ENCODE data around the gene PRKG1.

PRKG1 gene

DNA sequence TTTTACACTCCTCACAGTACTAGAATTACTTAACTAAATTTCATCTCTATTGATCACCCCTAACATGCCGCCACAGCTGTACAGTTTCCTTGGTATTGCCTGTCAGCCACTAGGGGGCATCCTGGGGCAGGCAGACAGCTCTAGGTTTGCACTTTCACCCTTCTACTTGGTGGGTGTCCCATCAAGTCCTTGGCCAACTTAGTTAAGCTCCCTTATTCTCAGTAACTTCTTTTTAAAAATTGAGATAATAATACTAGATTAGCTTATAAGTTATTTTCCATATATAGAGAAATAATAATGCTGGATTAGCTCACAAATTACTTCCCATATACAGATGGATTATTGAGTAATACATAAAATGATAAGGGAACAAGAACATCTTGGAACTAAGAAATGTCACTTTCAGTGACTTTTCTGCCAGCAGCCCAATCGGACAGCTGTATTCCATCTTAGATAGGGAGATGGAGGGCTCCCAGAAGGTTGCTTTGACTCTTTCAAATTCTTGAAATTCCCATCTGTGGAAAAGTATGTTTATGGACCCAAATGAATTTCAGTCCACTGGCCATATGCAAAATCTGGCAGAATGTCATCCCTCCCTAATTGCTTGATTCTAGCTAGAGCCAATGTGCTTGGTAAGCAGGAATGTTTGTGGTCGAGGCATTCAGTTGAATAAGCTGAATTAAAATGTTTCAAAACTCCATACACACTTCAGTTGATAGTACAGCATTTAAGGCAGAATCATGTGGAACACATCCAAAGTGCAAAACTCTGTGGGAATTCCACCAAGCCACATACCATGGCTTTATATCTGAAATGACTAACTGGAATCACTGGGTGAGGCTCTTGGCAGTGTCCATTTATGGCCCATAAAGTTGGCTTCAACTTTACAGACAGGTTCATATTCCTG, 315.4 kb downstream of the PRKG1 start:
- DNase-seq: no peak

DNA sequence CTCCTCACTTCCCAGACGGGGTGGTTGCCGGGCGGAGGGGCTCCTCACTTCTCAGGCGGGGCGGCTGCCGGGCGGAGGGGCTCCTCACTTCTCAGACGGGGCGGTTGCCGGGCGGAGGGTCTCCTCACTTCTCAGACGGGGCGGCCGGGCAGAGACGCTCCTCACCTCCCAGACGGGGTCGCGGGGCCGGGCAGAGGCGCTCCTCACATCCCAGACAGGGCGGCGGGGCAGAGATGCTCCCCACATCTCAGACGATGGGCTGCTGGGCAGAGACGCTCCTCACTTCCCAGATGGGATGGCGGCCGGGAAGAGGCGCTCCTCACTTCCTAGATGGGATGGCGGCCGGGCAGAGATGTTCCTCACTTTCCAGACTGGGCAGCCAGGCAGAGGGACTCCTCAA, 318.7 kb downstream of the PRKG1 start:
- peak; percentile 9 for DNase-seq

DNA sequence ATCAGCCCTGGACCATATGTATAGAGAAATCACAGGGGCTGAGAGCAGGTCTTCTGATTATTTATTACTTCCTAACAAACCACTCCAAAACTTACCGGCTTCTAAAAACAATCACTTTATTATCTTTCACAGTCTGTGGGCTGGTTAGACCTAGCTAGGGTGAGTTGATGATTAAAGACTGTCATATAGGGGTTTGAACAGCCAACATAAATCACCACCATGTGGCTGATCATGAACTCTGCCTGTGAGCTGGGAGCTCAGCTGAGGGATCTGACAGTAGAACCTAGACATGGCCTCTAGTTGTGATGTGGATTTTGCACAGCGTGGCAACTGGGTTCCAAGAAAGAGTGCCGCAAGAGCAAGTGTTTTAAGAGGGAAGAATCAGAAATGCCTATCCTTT, 319.8 kb downstream of the PRKG1 start:
- no peak for DNase-seq

DNA sequence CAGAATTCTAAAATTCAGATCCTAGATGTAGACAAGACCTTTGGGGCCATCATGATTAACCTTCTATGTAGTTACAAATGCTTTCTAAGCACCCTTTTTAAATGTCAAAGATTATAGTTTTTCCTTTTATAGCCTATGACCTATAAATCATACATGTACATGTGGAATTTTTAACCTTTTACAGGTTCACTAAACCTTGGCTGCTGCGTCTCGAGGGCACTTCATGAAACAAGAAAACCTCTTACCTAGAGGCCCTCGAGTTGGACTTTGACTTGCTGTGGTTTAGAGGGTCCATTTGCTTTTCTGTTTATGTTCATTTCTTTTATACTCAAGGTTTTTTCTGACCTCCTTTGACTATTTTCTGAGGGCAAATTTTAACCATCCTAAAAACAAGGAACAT, 323.0 kb downstream of the PRKG1 start:
- no peak for DNase-seq

DNA sequence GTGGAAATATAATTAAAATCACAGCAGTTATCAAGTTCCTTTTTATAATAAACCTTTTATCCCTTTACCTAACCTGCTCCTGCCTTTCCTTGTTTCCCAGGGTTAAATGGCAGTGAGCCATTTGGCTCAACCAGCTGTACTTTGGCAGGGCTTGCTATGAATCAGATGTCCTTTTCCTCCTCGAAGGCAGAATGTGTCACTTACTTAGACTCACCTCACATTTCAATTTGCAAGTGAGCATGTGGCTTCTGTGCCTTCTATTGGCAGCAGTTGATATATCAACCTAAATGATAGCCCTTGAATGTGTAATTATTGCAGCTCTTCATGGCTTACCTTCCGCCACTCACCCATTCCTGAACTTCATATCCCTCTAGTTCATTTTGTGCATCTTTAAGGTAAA, 323.4 kb downstream of the PRKG1 start:
- no peak for DNase-seq

DNA sequence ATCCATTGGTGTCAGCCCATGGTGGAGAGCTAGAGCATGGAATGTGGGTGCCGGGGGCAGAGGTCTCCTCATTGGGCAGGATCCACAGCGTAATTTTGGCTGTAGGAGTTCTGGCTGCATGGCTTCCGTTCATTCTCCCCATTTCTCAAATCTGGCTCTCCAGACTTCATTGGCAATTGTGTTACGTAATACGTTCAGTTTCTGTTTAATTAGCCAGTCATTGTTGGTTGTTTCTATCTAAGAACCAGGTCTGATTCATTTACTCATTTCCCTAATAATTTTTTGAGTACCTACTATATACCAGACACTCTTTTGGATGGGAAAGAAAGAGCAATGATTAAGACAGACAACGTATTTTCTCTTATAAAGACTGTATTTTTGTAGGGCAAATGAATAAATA, 325.6 kb downstream of the PRKG1 start:
- no peak for DNase-seq

DNA sequence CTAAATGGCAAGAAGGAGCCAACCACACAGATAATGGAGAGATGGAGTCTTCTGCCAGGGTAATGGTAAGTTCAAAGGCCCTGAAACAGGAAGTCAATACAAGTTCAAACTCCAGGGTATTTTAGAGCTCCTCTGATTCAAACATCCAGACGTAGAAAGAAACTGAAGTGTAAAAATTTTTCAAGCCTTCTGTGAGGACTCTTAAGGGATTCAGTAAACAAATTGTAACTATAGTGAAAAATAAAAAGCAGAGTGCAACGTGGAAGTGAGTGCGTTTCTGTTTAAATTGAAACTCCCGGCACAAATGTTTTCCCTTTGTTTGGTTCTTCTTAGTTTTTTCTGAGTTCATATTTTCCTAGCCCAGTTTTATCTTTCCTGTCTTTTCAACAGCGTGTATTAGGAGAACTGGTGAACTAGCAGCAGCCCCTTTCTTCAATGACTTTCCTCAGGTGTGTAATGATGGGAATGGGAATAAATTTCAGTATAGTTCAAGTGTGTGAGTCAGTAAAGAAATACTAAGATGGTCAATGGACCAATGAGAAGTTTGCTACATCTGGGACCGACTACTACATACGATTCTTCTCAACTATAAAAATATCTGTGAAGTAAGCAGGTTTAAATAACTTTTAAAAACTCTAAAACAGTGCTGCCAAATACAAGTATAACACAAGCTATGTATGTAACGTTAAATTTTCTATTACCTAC, 326.3 kb downstream of the PRKG1 start:
- no peak for DNase-seq

DNA sequence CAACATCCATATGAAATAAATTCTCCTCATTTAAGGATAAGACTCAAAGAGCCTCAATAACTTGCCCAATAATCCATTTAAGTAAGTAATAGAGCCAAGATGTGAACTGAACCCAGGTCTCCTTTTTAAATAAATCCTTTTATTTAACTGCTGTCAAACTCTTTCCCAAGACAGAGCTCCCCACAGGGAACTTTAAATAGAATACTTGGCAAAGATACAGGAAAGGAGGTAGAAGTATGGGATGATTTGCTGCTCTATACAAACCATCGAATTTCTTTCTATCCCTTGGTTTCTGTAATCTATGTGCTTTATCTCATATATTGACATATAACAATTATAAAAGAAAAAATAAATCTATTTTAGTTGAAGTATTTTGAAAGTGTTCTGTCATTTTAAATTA, 329.2 kb downstream of the PRKG1 start:
- no peak for DNase-seq

DNA sequence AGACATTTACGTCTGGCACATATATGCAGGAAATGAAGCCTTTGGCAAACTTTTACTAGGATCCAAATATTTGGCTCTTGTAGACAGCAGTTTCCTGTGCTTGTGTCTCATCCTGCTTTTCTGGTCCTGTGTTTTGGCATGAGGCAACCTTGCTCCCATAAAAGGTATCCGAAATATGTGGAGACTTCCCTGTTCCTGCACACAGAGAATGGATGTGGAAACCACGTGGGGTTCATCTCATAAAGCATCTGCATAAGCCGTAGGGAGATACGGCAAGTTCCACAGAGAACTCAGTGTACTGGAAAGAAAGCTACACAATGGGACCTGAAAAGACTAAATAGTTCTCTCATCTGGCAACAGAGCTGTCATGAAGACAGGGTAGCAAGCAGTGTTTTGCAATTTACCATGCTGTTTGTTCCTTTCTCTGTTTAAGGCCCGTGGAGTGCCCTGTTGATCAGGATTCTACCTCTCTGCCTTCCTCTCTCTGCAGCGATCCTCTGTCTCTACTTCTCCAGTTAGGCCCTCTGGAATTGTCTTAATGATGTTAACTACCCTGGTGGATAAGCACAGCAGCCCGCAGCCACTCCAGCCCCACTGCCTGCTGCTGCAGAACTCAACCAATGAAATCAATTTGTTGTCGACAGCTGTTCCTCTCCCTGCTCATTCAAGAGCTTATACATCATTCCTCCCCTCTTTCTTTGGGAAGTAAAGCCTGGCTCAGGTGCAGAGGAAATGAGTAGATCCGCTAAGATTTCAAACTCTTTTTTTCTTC, 331.5 kb downstream of the PRKG1 start:
- DNase-seq: no peak

DNA sequence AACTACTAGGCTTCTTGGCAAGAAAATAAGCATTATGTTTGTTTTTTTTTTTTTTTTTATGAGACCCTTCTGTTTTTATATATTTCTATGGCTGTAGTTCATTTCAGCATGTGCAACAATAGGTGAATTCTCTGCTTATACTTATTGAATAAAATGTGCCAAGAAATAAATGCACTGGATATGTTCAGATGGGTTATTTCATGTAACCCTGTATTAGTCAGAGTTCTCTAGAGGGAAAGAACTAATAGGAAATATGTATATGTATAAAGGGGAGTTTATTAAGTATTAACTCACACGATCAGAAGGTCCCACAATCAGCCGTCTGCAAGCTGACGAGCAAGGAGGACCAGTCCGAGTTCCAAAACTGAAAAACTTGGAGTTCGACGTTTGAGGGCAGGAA, 332.3 kb downstream of the PRKG1 start:
- no peak for DNase-seq

DNA sequence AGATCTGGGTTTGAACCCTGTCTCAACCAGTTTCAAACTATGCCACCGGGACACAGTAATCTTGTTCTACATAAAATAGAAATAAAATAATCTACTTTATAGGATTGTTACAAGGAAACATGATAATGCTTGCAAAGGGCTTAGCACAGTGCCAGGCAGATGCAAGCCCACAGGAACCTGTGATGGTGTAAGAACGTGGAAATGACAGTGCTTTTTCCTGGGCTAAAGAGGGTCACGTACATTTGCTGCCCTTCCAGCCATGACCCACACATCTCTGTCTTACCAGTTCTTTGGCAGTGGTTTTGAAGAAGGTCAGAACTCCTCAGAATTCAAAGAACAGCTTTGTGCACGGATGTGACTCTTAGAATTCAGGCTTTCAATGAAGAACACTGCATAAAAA, 342.2 kb downstream of the PRKG1 start:
- DNase-seq: no peak

DNA sequence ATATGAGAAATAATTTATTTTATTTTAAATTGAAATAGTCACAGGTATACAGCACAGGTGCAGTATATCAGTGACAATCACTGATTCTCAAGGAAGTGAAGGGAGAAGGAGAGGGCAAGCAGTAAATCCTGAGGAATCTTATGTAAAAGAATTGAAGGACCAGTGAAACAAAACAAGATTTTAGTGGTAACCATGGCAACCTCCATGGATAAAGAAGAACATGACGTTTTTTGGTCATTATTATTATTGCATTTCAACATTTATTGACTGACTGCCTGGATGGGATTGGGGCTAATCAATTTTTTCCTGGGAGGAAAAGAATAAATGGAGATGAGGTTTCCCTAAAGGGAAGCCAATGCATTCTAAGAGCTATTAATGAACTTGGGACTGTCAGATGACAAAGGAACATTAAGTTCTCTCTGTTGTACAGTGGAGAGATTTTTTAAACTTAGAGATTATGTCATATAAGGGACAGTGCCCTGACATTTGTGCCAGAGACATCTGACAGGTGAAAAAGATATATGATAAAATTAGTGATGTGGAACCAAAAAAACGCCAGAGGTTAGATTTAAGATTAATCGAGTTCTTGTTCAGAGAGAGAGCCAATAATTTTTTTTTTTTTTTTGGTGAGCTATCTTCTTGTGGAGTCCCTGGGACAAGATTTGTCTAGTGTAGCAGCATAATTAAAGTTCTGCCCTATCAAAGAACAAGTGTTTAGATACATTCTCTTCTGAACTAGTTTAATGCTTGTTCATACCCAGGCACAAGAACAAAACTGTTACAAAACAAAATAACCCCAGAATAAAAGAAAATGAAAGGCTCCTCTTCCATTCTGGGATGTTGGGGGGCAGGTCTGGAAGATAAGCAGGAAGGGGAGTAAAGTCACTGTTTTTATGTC, 345.2 kb downstream of the PRKG1 start:
- DNase-seq: no peak

DNA sequence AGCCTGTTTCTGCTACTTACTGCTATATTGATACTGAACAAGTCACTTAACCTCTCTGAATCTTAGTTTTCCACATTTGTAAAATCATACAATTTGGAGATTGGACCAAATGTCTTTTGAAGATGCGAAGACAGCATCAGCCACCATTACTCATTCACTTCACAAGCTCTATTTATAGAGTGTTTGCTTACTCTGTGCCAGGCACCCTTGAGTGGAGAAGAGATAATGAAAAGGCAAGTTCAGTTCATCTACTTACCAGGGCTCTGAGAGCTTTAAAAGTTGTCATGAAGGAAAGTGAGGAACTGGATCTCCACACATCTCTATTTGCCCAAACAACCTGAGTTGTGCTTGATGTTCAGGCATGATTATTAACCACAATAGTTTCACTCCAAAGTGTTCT, 347.6 kb downstream of the PRKG1 start:
- no peak for DNase-seq

DNA sequence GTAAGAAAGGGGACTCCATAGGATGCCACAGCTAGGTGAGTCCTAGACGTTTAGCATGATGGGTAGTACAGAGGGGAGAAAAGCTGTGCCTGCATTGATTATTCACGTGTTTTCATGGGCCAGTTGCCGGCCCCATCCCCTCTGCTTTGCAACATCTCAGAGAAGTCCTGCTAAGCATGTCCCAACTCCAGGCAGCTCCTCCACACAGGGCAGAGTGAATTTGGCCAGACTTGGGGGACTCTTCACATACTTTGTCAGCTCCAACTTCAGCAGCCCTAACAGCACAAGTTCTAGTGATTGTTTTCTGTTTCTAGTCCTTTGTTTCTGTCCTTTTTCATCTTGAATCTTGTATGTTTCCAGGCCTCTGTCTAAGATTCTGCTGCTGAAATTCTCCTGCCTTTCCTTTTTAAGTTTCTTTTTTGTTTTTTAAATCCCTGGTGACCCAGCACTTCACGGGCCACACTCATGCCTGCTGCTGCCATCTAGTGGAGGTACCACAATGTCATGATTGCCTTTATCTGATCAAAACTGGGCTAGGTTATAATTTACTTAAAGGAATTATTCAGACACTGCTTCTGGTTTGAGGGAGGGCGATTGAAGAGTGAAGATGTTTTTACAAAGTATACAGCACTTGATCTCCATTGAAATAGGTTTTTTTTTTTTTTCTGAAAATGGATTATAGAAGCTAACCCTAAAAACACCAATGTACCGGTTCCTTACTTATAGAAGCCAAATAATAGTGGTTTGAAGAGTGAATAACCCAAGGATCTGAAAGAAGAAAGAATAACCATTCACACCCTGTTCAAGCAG, 348.2 kb downstream of the PRKG1 start:
- no peak for DNase-seq

DNA sequence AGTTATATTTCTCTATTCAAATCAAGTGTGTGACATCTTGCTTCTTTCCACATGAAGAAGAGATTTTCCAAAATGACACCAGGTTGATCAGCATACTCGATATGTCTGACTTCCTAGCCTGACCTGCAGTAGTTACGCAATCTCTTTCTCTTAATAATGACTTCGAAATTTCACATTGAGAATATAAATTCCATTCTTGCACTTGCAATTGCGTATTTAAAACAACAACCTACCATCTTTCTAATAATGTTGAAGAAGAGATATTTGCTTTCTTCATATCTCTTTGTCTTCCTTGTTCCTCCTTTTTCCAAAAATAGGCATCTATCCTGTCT, 348.8 kb downstream of the PRKG1 start:
- DNase-seq: no peak

DNA sequence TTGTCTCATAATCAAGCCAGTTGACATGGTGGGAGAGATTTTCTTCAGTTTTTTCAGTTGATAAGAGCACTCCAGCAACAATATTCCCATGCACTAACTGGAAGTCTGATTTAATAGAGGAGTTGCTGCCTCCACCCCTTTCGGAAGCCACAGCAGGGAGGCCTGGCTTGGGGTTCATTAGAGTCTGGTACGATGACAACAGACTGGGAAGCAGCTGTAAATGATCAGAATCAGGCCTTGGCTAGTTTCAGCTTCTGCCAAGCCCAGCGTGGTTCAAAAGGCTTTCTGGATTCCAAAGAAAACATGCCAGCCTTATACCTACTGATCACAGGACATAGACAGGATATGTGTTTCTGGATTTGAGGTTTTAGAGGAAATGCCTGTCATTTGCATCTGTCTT, 351.1 kb downstream of the PRKG1 start:
- no peak for DNase-seq

DNA sequence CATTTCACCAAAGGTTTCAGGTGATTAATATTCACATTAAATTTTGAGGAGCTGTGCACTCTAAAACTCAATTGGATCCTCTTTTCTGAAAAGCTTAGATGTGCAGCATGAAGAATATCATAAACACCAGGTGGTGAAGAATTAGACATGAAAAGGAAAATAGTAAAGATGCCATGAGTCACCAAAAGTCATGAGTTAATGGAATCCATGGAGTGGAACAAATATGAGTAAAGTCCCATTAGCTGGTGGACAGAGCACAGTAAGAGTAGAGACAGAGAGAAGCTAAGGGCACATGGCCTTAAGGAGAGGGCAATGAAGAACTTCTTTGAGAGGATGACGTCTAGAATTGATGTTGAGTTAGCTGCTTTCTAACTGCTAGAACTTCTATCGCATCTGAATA, 353.5 kb downstream of the PRKG1 start:
- DNase-seq: no peak

DNA sequence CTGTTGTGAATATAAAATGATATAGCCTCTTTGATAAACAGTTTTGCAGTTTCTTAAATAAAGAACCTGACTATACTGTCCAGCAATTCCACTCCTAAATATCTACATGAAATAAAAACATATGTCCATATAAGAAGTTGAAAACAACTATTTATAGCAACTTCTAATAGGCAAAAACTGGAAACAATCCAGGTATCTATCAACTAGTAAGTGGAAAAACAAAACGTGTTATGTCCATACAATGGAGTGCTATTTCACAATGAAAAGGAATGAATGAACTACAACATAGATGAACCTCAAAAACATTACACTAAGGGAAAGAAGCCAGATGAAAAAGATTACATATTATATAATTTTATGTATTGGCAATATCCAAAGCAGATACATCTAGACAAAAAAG, 356.2 kb downstream of the PRKG1 start:
- DNase-seq: no peak

DNA sequence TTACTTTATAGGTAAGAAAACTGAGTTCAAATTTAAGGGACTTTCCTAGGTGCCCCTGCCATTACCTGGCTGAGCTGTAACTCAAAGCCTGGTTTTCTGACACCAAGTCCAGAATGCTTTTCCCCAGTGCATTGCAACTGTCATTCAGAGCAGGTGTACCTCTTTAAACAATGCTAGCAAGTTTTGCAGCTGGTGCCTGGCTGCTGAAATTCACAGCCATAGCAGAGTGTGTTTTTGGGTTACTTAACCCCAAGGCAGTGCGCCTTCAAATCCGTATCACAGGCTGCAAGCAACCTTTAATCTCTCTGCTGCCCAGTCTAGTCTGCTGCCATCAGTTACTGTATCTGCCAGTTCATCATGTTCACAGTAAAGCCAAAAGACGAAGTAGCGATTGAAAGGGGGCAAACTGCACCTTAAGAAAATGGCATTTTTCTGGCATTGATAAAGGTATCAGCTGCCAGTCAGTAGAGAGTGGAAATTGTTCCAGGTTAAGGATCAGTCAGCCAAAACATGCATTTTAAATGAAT, 359.7 kb downstream of the PRKG1 start:
- DNase-seq: no peak

DNA sequence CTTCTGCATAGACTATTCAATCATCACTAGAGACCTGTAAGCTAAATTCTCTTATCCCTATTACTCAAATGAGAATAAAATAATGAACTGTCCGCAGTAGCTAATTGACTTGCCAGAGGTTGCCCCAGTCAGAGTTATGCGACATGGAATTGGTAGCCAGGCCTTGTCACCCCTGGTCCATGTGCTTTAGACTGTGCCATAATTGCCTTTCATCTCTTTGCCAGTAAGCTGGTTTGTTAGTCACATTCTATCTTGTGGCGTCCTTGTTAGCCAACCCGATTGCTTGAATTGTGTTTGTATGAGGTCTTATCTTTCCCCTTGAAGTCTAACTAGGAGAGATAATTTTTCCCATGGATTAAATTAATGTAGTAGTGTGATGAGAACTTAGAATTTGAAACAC, 362.5 kb downstream of the PRKG1 start:
- no peak for DNase-seq

DNA sequence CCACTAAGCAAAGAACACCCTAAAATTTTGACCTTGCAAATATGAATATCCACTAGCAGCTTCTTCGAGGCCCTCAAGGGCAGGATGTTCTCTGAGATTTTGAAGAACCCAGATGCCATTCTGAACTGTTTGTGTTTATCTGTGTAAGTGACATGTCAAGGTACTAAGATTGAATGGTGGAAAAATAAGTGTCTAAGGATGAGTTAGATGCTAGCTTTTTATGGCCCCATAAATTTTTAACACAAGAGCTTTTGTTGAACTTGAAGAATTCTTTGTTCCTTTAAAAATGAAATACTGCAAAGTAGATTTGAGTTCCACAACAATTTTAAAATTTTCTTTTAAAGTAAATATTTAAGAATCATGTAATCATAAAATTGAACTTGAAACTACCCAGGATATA, 365.4 kb downstream of the PRKG1 start:
- DNase-seq: no peak

DNA sequence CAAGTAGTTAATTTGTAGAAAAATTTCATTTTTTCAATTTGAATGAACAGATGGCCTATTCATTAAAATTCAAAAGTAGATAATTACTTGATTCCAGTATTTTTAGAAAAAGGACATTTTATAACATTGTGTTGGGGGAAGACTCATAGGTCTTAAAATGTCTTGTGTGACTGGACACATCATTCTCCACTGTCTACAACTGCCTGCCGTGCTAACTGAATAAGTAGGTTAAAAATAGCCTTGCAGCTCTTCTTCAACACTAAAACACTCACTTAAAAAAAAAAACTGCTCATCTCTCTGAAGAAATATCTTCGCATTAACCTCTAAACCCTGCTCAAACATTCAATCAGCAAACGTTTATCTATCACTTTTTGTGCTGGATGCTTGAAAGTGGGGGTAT, 371.3 kb downstream of the PRKG1 start:
- no peak for DNase-seq

Measured in activated gamma-delta T cell (primary cell).